ENCODE results near the gene BAD. TPM values are rescaled to one million over a fixed set of nuclear protein-coding genes. Genes with fewer than 3 reads are reported as not detected.
"Not testable (repeated sequence)": the region's sequence is repeated elsewhere in the genome, so short reads cannot be mapped to it uniquely, and the experiment has no call there.

The BAD gene
- total RNA-seq, 1 donor from 2014 or later: 56.3 TPM

DNA sequence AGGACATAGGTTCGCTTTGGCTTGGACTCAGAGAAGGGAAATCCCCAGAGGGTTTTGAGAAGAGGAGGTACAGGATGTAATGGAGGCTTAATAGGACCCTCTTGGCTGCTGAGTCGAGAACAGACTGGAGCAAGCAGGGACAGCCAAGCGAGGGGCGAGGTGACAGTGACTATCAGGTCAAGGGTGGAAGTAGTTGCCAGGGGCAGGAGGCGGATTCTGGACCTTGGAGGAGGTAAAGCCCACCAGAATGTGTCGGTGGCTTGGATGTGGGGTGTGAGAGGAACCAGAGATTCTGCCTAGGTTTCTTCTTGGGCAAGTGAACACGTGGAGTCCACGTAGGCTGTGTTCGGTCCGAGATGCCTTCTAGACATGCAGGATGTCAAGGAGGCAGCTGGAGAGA lies 28.5 kb upstream of the BAD start:
- peak overlapping the region; percentile 64 for H3K27ac ChIP-seq (replicated peaks)
- no peak for DNase-seq
- intact Hi-C loops (cut with micrococcal nuclease): no loop called here

DNA sequence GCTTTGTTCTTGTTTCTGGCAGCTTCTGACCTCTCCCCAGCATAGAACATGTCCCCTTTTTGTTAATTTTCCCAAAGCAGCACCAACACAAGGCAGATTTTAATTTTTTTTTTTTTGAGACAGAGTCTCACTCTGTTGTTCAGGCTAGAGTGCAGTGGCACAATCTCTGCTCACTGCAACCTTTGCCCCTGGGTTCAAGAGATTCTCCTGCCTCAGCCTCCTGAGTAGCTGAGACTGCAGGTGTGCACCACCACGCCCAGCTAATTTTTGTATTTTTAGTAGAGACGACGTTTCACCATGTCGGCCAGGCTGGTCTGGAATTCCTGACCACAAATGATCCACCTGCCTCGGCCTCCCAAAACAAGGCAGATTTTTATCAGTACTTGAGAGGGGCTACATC lies 23.3 kb upstream of the BAD start:
- H3K36me3 ChIP-seq: peaks cover 15% of the 10 kb centered on the region
- intact Hi-C loops (cut with micrococcal nuclease); DNase-seq; H3K9me3 ChIP-seq (replicated peaks); H3K27me3 ChIP-seq (ENCODE audit: low read depth): not testable (repeated sequence)
- H3K27ac ChIP-seq (replicated peaks): peak overlapping the region; percentile 99
- peak overlapping the region; percentile 77 for H3K4me3 ChIP-seq
- H3K4me1 ChIP-seq: peaks cover 50% of the 10 kb centered on the region

More for the DNA sequence above, 28.5 kb upstream of the BAD start:
- H3K9me3 ChIP-seq (replicated peaks): no peaks in the 10 kb centered on the region
- H3K27me3 ChIP-seq (ENCODE audit: low read depth): no peaks in the 10 kb centered on the region
- peaks cover 31% of the 10 kb centered on the region for H3K36me3 ChIP-seq
- H3K4me1 ChIP-seq: peaks cover 63% of the 10 kb centered on the region
- H3K4me3 ChIP-seq: no peak overlapping the region
- TF ChIP-seq CTCF (IDR thresholded peaks at IDR 0.05; ENCODE audit: borderline replicate concordance): no peak

- H3K36me3 ChIP-seq: peaks cover 15% of the 10 kb centered on the region
- H3K9me3 ChIP-seq (replicated peaks): no peaks in the 10 kb centered on the region
- no peak for TF ChIP-seq CTCF (IDR thresholded peaks at IDR 0.05; ENCODE audit: borderline replicate concordance)
- peak overlapping the region; percentile 99 for H3K27ac ChIP-seq (replicated peaks)
- no peak for DNase-seq
- peak overlapping the region; percentile 77 for H3K4me3 ChIP-seq
- H3K4me1 ChIP-seq: peaks cover 42% of the 10 kb centered on the region
- H3K27me3 ChIP-seq (ENCODE audit: low read depth): no peaks in the 10 kb centered on the region
- intact Hi-C loops (cut with micrococcal nuclease): no loop called here
Observed at GRCh38 chr11:64306876-64307622, 22.6 kb upstream of the BAD start.

DNA sequence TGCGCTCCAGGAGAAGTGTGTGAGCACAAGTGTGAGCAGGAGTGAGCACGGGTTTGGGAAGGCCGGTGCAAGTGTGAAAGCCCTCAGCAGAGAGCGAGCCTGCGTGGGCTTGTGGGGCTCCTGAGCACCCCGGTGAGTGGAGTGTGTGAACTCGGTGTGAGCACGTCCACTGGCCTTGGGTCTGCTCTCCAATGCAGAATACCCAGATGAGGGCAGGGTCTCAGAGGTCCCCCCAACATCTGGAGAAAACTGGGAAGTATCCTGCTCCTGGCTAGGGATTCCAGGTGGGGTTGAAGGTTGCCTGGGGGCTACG lies 22.1 kb upstream of the BAD start:
- Histone ChIP-seq H3K36me3 (peaks cover 15% of the 10 kb centered on the region), H3K27ac (replicated peaks) (peak overlapping the region; percentile 99), H3K9me3 (replicated peaks) (no peaks in the 10 kb centered on the region), H3K27me3 (ENCODE audit: low read depth) (no peaks in the 10 kb centered on the region), H3K4me3 (peak overlapping the region; percentile 77), H3K4me1 (peaks cover 43% of the 10 kb centered on the region)
- no peak for TF ChIP-seq CTCF (IDR thresholded peaks at IDR 0.05; ENCODE audit: borderline replicate concordance)
- intact Hi-C loops (cut with micrococcal nuclease): no loop called here
- DNase-seq: no peak

DNA sequence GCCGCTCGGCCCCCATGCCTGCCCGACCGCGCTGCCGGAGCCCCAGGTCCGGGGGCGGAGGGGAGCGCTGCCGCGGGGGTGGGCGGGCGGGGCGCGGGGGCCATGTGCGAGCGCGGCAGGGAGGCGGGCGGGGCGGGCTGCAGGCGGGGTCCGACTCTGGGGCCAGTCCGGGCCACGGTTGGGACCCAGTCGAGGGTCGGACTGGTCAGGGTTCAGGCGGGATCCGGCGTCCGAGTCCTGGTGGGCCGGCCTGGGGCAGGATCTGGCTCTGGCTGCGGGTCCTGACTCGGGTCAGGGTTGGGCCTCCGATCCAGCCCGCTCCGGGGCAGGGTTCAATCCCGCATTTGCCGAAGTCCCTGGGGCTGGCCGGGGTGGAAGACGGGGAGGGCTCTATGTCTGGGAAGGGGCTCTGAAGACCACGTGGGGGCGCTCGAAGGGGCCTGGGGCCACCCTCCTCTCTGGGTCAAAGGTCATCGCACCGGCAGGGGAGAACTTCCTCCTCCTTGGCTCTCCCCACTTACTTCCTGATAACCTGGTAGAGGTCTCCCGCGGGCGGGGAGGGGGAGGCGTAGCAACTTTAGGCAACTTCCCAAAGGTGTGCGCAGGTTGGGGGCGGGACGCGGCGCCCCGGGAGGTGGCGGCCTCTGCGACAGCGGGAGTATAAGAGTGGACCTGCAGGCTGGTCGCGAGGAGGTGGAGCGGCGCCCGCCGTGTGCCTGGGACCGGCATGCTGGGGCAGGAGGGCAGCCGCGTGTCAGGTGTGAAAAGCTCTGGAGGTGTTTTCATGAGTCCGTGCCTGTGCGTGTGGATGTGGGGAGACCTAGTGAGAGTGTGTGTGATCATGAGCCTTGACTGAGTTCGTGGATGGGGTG lies 21.5 kb upstream of the BAD start:
- Histone ChIP-seq H3K4me3 (peak overlapping the region; percentile 77), H3K27ac (replicated peaks) (peak overlapping the region; percentile 99), H3K36me3 (peaks cover 13% of the 10 kb centered on the region), H3K27me3 (ENCODE audit: low read depth) (no peaks in the 10 kb centered on the region), H3K9me3 (replicated peaks) (no peaks in the 10 kb centered on the region), H3K4me1 (peaks cover 48% of the 10 kb centered on the region)
- intact Hi-C loops (cut with micrococcal nuclease): no loop called here
- peak; percentile 70 for DNase-seq
- TF ChIP-seq CTCF (IDR thresholded peaks at IDR 0.05; ENCODE audit: borderline replicate concordance): peak; percentile 38

All from left ventricle myocardium inferior (tissue), 1 donor.